ENCODE measurements around the gene PRPSAP2.
A peak's percentile ranks its signal among the peaks of the same experiment; 100 is the strongest.

The PRPSAP2 gene

DNA sequence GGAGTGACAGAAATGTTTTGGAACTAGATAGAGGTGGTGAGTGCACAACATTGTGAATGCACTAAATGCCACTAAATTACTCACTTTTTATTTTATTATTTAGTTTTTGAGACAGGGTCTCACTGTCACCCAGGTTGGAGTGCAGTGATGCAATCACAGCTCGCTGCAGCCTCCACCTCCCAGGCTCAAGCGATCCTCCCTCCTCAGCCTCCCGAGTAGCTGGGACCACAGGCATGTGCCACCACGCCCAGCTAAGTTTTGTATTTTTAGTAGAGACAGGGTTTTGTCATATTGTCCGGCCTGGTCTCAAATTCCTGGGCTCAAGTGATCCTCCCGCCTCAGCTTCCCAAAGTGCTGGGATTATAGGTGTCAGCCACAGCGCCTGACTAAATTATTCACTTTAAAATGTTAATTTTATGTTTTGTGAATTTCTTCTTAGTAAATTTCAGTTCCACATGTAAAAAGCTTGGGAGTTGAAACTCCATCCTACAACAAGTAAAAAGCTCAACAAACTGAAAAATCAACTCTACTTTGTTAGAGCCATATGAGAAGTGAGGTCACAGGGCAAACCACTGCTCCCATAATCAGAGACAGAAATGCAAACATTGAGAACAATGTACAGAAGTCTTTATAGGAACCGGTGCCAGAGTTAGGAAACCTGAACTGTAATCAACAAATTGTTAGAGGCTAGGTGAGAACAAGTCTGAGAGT is 80.2 kb downstream of the PRPSAP2 start:
- peaks cover 5% of the 10 kb centered on the region for H3K4me1 ChIP-seq
- no peaks in the 10 kb centered on the region for H3K27me3 ChIP-seq
- no peak overlapping the region for H3K27ac ChIP-seq
- TF ChIP-seq Cebpa-rat (IDR thresholded peaks at IDR 0.05): no peak
- H3K9me3 ChIP-seq: no peaks in the 10 kb centered on the region
- H3K9ac ChIP-seq: no peak overlapping the region
- H3K4me3 ChIP-seq: no peak overlapping the region
- no peaks in the 10 kb centered on the region for H3K36me3 ChIP-seq
- no peaks in the 10 kb centered on the region for H4K20me1 ChIP-seq
- H3K4me2 ChIP-seq: no peak overlapping the region

DNA sequence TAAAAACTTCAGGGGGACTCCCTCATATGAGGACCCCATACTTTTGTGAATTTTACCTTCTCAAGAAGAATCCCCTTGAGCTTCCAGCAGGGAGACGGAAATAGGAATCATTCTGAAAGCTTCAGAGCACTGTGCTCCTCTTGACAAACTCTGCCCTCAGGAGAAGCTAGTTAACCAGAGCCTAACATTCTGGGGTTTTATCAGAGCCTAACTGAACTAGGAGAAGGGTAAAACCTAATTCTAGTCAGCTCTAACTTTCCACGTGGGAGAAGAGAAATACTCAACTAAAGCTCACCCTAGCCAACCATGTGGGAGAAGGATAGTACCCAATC is 80.7 kb downstream of the PRPSAP2 start:
- H3K4me3 ChIP-seq: no peak overlapping the region
- H3K36me3 ChIP-seq: no peaks in the 10 kb centered on the region
- no peak overlapping the region for H3K27ac ChIP-seq
- no peaks in the 10 kb centered on the region for H3K4me1 ChIP-seq
- H3K9me3 ChIP-seq: no peaks in the 10 kb centered on the region
- H4K20me1 ChIP-seq: no peaks in the 10 kb centered on the region
- H3K27me3 ChIP-seq: no peaks in the 10 kb centered on the region
- no peak for TF ChIP-seq Cebpa-rat (IDR thresholded peaks at IDR 0.05)
- H3K4me2 ChIP-seq: no peak overlapping the region
- H3K9ac ChIP-seq: no peak overlapping the region

DNA sequence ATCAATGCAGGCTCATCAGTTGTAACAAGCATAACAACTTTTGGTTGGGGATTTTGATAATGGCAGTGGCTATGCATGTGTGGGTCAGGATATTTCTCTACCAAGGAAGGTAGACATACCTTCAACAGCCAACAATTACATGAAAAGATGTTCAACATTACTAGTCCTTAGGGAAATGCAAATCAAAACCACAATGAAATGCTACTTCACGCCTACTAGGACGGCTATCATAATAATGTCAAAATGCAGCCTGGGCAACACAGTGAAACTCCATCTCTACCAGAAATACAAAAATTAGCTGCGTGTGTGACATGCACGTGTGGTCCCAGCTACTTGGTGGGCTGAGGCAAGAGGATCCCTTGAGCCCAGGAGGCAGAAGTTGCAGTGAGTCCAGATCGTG is 86.7 kb downstream of the PRPSAP2 start:
- Histone ChIP-seq H3K36me3 (no peaks in the 10 kb centered on the region), H3K9me3 (no peaks in the 10 kb centered on the region), H3K9ac (no peak overlapping the region), H3K4me2 (peak overlapping the region; percentile 52), H3K27me3 (no peaks in the 10 kb centered on the region), H3K4me1 (peaks cover 11% of the 10 kb centered on the region), H4K20me1 (no peaks in the 10 kb centered on the region), H3K4me3 (no peak overlapping the region), H3K27ac (no peak overlapping the region)
- TF ChIP-seq Cebpa-rat (IDR thresholded peaks at IDR 0.05): no peak

DNA sequence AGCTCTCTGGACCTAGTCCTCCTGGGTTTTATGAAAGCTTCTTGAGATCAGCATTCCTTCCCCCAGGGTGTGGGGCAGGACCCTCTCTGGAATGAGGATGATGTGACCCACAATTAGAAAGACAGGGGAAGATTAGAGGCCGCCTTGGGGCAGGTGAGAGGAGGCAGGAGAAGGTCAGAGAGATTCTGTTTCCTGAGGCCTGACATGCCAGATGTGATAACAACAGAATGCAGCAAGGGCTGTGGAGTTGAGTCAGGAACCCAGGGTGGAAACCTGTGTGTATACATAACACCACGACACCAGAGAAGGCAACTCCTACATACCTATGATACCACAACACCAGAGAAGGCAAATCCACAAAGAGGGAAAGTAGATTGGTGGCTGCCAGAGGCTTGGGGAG is 88.6 kb downstream of the PRPSAP2 start:
- no peaks in the 10 kb centered on the region for H3K36me3 ChIP-seq
- TF ChIP-seq Cebpa-rat (IDR thresholded peaks at IDR 0.05): no peak
- no peaks in the 10 kb centered on the region for H4K20me1 ChIP-seq
- no peak overlapping the region for H3K27ac ChIP-seq
- H3K9me3 ChIP-seq: no peaks in the 10 kb centered on the region
- H3K4me1 ChIP-seq: peaks cover 11% of the 10 kb centered on the region
- no peak overlapping the region for H3K4me2 ChIP-seq
- no peak overlapping the region for H3K9ac ChIP-seq
- no peak overlapping the region for H3K4me3 ChIP-seq
- no peaks in the 10 kb centered on the region for H3K27me3 ChIP-seq

DNA sequence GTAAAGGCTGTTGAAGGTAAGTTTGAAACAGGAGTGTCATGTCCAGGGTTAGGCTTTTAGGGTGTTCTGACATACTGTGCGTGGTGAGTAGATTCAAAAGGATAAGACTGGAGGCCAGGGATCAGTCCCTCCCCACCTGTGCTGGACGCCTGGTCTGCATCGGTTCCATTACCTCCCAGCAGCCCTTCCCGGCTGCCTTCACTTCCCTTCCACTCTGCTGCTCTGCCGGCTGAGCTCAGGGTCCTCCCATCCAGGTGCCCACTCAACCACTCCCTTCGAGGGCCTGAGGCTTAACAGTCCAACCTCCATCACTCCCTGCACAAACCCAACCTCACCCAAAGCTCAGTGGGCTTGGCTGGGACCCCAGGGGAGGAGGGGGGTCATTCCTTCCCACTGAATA is 89.9 kb downstream of the PRPSAP2 start:
- Histone ChIP-seq H3K4me1 (peaks cover 11% of the 10 kb centered on the region), H3K27ac (no peak overlapping the region), H3K36me3 (no peaks in the 10 kb centered on the region), H3K9ac (no peak overlapping the region), H3K9me3 (no peaks in the 10 kb centered on the region), H3K4me3 (no peak overlapping the region), H4K20me1 (no peaks in the 10 kb centered on the region), H3K27me3 (no peaks in the 10 kb centered on the region), H3K4me2 (no peak overlapping the region)
- no peak for TF ChIP-seq Cebpa-rat (IDR thresholded peaks at IDR 0.05)

DNA sequence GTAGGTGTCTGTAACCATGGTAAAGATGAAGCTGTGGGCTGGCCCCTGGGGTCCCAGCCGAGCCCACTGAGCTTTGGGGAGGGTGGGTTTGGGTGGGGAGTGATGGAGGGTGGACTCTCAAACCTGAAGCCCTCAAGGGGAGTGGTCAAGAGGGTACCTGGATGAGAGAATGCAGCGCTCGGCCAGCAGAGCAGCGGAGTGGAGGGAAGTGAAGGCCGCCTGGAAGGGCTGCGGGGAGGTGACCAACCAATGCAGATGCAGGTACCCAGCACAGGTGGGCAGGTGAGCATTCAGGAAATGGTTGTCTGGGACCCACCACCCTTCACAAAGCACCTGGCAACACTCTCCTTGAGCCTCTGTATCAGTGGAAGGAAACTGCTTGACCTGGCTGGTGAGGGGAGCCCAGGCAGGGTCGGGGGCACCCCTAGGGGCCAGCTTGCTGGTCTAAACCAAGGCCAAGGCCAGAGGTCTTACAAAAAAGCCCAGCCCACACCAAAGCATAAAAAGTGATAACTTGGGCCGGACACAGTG is 90.6 kb downstream of the PRPSAP2 start:
- H3K9me3 ChIP-seq: no peaks in the 10 kb centered on the region

DNA sequence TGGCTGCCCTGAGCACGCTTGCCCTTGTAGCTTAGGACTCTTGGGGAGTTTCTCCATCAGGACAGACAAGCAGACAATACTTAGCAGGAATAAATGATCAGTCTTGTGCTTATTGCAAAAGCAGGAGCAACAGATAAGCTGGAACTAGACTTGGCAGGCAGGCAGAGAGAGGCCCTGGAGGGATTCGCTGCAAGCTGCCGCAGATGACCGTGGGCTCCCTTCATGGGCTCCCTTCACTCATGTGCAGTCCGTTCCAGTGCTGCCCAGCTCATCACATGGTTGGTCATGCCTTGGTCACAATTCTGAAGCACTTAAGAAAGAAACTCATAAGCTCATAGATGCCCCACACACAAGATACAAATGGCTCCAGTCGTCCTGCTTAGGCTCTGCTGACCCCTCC is 91.6 kb downstream of the PRPSAP2 start:
- H3K27ac ChIP-seq: no peak overlapping the region
- no peaks in the 10 kb centered on the region for H4K20me1 ChIP-seq
- TF ChIP-seq Cebpa-rat (IDR thresholded peaks at IDR 0.05): no peak
- H3K4me3 ChIP-seq: no peak overlapping the region
- H3K9ac ChIP-seq: no peak overlapping the region
- no peak overlapping the region for H3K4me2 ChIP-seq
- no peaks in the 10 kb centered on the region for H3K9me3 ChIP-seq
- H3K36me3 ChIP-seq: no peaks in the 10 kb centered on the region
- H3K27me3 ChIP-seq: no peaks in the 10 kb centered on the region
- H3K4me1 ChIP-seq: peaks cover 8% of the 10 kb centered on the region

More for the DNA sequence above, 90.6 kb downstream of the PRPSAP2 start:
- Histone ChIP-seq H4K20me1 (no peaks in the 10 kb centered on the region), H3K4me1 (peaks cover 11% of the 10 kb centered on the region), H3K27ac (no peak overlapping the region), H3K4me2 (no peak overlapping the region), H3K36me3 (no peaks in the 10 kb centered on the region), H3K4me3 (no peak overlapping the region), H3K9ac (no peak overlapping the region), H3K27me3 (no peaks in the 10 kb centered on the region)
- TF ChIP-seq Cebpa-rat (IDR thresholded peaks at IDR 0.05): no peak

DNA sequence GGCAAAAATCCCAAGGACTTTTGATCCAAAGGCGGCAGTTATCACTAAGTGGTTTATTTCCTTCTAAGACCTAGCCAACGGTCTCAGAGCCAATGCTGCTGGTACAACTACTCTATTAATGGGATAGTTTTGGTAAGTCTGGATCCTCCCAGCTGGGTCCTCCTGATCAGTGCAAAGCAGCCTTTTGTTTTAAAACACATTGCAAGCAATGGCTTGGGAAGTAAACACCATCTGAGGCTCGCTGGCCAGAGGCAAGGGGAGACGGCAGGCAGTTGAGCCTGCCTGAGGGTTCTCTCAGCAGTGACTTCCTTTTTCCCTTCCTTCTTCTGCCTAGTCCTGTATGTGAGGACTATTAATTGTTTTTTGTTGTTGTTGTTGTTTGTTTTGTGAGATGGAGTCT is 92.4 kb downstream of the PRPSAP2 start:
- Histone ChIP-seq H4K20me1 (no peaks in the 10 kb centered on the region), H3K4me2 (no peak overlapping the region), H3K9ac (no peak overlapping the region), H3K27me3 (no peaks in the 10 kb centered on the region), H3K4me3 (no peak overlapping the region), H3K27ac (no peak overlapping the region), H3K9me3 (no peaks in the 10 kb centered on the region), H3K4me1 (peaks cover 3% of the 10 kb centered on the region), H3K36me3 (no peaks in the 10 kb centered on the region)
- no peak for TF ChIP-seq Cebpa-rat (IDR thresholded peaks at IDR 0.05)

DNA sequence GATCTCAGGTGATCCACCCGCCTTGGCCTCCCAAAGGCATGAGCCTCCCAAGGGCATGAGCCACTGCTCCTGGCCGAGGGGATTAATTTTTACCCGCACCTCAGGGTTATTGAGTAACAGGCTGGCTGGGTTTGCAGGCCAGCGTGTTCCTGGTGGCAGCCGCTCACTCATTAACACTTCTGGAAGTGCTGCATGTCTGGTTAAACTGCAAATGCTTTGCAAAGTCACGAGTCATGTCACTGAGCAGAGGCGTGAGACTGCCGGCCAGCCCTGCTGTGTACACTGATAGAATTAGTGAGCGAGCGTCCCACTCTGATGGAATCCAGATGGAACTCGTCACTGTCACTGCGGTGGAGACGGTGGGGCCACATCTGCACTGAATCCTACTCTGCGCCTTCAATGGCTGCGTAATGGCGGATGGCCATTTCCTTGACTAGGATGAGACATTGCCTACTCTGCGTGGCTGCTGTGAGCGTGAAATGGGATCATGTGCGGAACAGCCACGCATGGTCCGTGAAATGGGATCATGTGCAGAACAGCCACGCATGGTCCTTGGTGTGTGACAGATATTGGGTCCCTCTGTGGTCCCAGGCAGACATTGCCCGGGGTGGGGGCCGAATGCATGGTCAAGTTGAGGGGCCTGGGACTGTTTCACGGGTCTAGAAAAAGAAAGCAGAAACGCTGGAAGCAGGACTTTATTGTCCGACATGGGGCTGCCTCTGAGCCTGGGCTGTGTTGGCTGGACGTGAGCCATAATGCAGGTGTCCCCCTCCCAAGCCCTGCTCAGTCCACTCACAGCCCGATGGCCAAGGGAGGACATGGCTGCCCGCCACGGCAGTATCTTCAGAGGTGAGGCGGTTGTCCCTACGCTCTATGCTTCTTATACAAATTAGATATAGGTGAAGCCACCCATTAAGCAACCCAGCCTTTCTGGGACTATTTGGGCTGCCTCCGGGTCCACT is 93.3 kb downstream of the PRPSAP2 start:
- TF ChIP-seq Cebpa-rat (IDR thresholded peaks at IDR 0.05): no peak
- no peaks in the 10 kb centered on the region for H4K20me1 ChIP-seq
- no peak overlapping the region for H3K4me3 ChIP-seq
- H3K36me3 ChIP-seq: no peaks in the 10 kb centered on the region
- H3K9me3 ChIP-seq: no peaks in the 10 kb centered on the region
- no peak overlapping the region for H3K9ac ChIP-seq
- H3K4me1 ChIP-seq: peaks cover 8% of the 10 kb centered on the region
- H3K4me2 ChIP-seq: no peak overlapping the region
- H3K27ac ChIP-seq: no peak overlapping the region
- H3K27me3 ChIP-seq: no peaks in the 10 kb centered on the region
